ENCODE data around the gene CAB39L.

CAB39L gene

GRCh38 chr13:49450105-49450819 lies 6.4 kb upstream of the CAB39L start:
- TF ChIP-seq CREB1 (IDR thresholded peaks at IDR 0.05; ENCODE audit: low read depth) (no peak), TAF1 (IDR thresholded peaks at IDR 0.05; ENCODE audit: low read depth) (no peak), TCF12 (IDR thresholded peaks at IDR 0.05; ENCODE audit: low read depth) (no peak), EP300 (IDR thresholded peaks at IDR 0.05; ENCODE audit: borderline replicate concordance) (no peak), FOXM1 (IDR thresholded peaks at IDR 0.05; ENCODE audit: borderline replicate concordance, low read depth) (no peak), ZBTB7A (IDR thresholded peaks at IDR 0.05; ENCODE audit: low read depth) (no peak), MAX (IDR thresholded peaks at IDR 0.05) (no peak), TEAD4 (IDR thresholded peaks at IDR 0.05) (no peak)
- TF ChIP-seq, protein P1, sequence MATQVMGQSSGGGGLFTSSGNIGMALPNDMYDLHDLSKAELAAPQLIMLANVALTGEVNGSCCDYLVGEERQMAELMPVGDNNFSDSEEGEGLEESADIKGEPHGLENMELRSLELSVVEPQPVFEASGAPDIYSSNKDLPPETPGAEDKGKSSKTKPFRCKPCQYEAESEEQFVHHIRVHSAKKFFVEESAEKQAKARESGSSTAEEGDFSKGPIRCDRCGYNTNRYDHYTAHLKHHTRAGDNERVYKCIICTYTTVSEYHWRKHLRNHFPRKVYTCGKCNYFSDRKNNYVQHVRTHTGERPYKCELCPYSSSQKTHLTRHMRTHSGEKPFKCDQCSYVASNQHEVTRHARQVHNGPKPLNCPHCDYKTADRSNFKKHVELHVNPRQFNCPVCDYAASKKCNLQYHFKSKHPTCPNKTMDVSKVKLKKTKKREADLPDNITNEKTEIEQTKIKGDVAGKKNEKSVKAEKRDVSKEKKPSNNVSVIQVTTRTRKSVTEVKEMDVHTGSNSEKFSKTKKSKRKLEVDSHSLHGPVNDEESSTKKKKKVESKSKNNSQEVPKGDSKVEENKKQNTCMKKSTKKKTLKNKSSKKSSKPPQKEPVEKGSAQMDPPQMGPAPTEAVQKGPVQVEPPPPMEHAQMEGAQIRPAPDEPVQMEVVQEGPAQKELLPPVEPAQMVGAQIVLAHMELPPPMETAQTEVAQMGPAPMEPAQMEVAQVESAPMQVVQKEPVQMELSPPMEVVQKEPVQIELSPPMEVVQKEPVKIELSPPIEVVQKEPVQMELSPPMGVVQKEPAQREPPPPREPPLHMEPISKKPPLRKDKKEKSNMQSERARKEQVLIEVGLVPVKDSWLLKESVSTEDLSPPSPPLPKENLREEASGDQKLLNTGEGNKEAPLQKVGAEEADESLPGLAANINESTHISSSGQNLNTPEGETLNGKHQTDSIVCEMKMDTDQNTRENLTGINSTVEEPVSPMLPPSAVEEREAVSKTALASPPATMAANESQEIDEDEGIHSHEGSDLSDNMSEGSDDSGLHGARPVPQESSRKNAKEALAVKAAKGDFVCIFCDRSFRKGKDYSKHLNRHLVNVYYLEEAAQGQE (IDR thresholded peaks at IDR 0.05; ENCODE audit: low read depth): no peak

- TF ChIP-seq USF1 (IDR thresholded peaks at IDR 0.05): no peak
- no peak for TF ChIP-seq FOXM1 (IDR thresholded peaks at IDR 0.05; ENCODE audit: borderline replicate concordance, low read depth)
- TF ChIP-seq NFIC (IDR thresholded peaks at IDR 0.05): no peak
- no peak for TF ChIP-seq CEBPB (IDR thresholded peaks at IDR 0.05)
- TF ChIP-seq ZBTB7A (IDR thresholded peaks at IDR 0.05; ENCODE audit: low read depth): no peak
Observed at GRCh38 chr13:49448753-49449152, 4.9 kb upstream of the CAB39L start.

GRCh38 chr13:49446473-49446872 lies 2.6 kb upstream of the CAB39L start:
- TF ChIP-seq MAX (IDR thresholded peaks at IDR 0.05): no peak

GRCh38 chr13:49444524-49445395 lies 896 bp upstream of the CAB39L start:
- TF ChIP-seq TEAD4 (IDR thresholded peaks at IDR 0.05) (peak; percentile 17; the same call in 1 of the 2 replicates), CEBPB (IDR thresholded peaks at IDR 0.05) (no peak), TCF12 (IDR thresholded peaks at IDR 0.05; ENCODE audit: low read depth) (no peak), FOXM1 (IDR thresholded peaks at IDR 0.05; ENCODE audit: borderline replicate concordance, low read depth) (peak; percentile 22; the same call in 1 of the 2 replicates), TAF1 (IDR thresholded peaks at IDR 0.05; ENCODE audit: low read depth) (peak; percentile 16), RAD21 (IDR thresholded peaks at IDR 0.05; ENCODE audit: low read depth) (no peak), USF1 (IDR thresholded peaks at IDR 0.05) (peak; percentile 74), MAX (IDR thresholded peaks at IDR 0.05) (peak; percentile 29; the same call in 1 of the 2 replicates), EGR1 (IDR thresholded peaks at IDR 0.05) (no peak), EP300 (IDR thresholded peaks at IDR 0.05; ENCODE audit: borderline replicate concordance) (no peak)
- TF ChIP-seq, protein P1 (IDR thresholded peaks at IDR 0.05; ENCODE audit: low read depth): no peak

DNA sequence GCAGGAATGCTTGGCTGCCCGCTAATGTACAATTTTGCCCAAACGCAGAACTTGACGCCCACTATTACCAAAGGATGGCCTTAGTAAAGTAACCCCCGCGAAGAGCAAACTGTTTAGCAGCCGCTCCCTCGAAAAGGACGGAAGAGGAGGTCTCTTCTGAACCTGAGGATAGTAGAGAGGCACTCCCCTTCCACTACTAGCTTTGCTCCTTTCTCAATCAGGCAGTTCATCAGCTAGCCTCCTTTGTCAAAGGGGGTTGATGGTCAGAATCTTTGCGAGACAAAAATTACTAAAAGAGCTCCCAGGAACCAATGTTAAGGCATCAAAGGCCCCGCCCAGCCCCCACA lies 534 bp downstream of the CAB39L start:
- TF ChIP-seq RAD21 (IDR thresholded peaks at IDR 0.05; ENCODE audit: low read depth) (no peak), ZBTB7A (IDR thresholded peaks at IDR 0.05; ENCODE audit: low read depth) (no peak), TEAD4 (IDR thresholded peaks at IDR 0.05) (no peak), EP300 (IDR thresholded peaks at IDR 0.05; ENCODE audit: borderline replicate concordance) (no peak), FOXM1 (IDR thresholded peaks at IDR 0.05; ENCODE audit: borderline replicate concordance, low read depth) (no peak), YY1 (IDR thresholded peaks at IDR 0.05; ENCODE audit: low read depth) (no peak), TCF12 (IDR thresholded peaks at IDR 0.05; ENCODE audit: low read depth) (no peak), EGR1 (IDR thresholded peaks at IDR 0.05) (no peak), MAX (IDR thresholded peaks at IDR 0.05) (no peak), NFIC (IDR thresholded peaks at IDR 0.05) (no peak), CREB1 (IDR thresholded peaks at IDR 0.05; ENCODE audit: low read depth) (no peak), TAF1 (IDR thresholded peaks at IDR 0.05; ENCODE audit: low read depth) (no peak), USF1 (IDR thresholded peaks at IDR 0.05) (no peak), CEBPB (IDR thresholded peaks at IDR 0.05) (no peak)
- TF ChIP-seq, protein P1 (IDR thresholded peaks at IDR 0.05; ENCODE audit: low read depth): no peak

Data from Ishikawa (cell line).